Measurements from ENCODE around the gene CAMTA1.

The CAMTA1 gene

GRCh38 chr1:6985549-6986276 is 200.5 kb downstream of the CAMTA1 start:
- no peak overlapping the region for H2AFZ ChIP-seq (ENCODE audit: low read depth, low read length, severe bottlenecking)
- H3K9me3 ChIP-seq (ENCODE audit: insufficient read depth, low read length): no peaks in the 10 kb centered on the region
- TF ChIP-seq EZH2phosphoT487 (conservative IDR thresholded peaks at IDR 0.05; ENCODE audit: low read length): no peak
- H3K27me3 ChIP-seq (ENCODE audit: low read length): no peaks in the 10 kb centered on the region; the same call in 1 of the 2 replicates
- no peak overlapping the region for H3K9ac ChIP-seq (ENCODE audit: low read length)
- no peaks in the 10 kb centered on the region for H3K36me3 ChIP-seq (ENCODE audit: low read length)
- H3K9me2 ChIP-seq (replicated peaks; ENCODE audit: insufficient read depth, low read length): no peaks in the 10 kb centered on the region
- H4K20me1 ChIP-seq (ENCODE audit: low read depth, low read length): no peaks in the 10 kb centered on the region
- no peak overlapping the region for H3K4me2 ChIP-seq (ENCODE audit: low read depth, low read length, poor library complexity, severe bottlenecking)
- no peaks in the 10 kb centered on the region for H3F3A ChIP-seq (ENCODE audit: insufficient read depth)
- no peak overlapping the region for H3K4me3 ChIP-seq (ENCODE audit: insufficient read depth, low read length, poor library complexity, severe bottlenecking)
- no peak overlapping the region for H3K27ac ChIP-seq (ENCODE audit: low read depth, low read length)
- H3K79me2 ChIP-seq (ENCODE audit: insufficient read depth, low read length): no peaks in the 10 kb centered on the region

GRCh38 chr1:6986281-6986680 is 201.0 kb downstream of the CAMTA1 start:
- no peaks in the 10 kb centered on the region for H3K9me3 ChIP-seq (ENCODE audit: insufficient read depth, low read length)
- H3K4me2 ChIP-seq (ENCODE audit: low read depth, low read length, poor library complexity, severe bottlenecking): no peak overlapping the region
- no peaks in the 10 kb centered on the region for H3K79me2 ChIP-seq (ENCODE audit: insufficient read depth, low read length)
- TF ChIP-seq CTCF (IDR thresholded peaks at IDR 0.05; ENCODE audit: insufficient read depth, low read length, poor library complexity, severe bottlenecking) (no peak), EZH2phosphoT487 (conservative IDR thresholded peaks at IDR 0.05; ENCODE audit: low read length) (no peak)
- H2AFZ ChIP-seq (ENCODE audit: low read depth, low read length, severe bottlenecking): no peak overlapping the region
- H3K9ac ChIP-seq (ENCODE audit: low read length): no peak overlapping the region
- H3K36me3 ChIP-seq (ENCODE audit: low read length): no peaks in the 10 kb centered on the region
- H4K20me1 ChIP-seq (ENCODE audit: low read depth, low read length): no peaks in the 10 kb centered on the region
- no peak overlapping the region for H3K4me3 ChIP-seq (ENCODE audit: insufficient read depth, low read length, poor library complexity, severe bottlenecking)
- no peaks in the 10 kb centered on the region; the same call in 1 of the 2 replicates for H3K27me3 ChIP-seq (ENCODE audit: low read length)
- H3F3A ChIP-seq (ENCODE audit: insufficient read depth): no peaks in the 10 kb centered on the region
- no peaks in the 10 kb centered on the region for H3K9me2 ChIP-seq (replicated peaks; ENCODE audit: insufficient read depth, low read length)
- no peak overlapping the region for H3K27ac ChIP-seq (ENCODE audit: low read depth, low read length)

GRCh38 chr1:6987940-6988339 is 202.7 kb downstream of the CAMTA1 start:
- no peak overlapping the region for H3K4me2 ChIP-seq (ENCODE audit: low read depth, low read length, poor library complexity, severe bottlenecking)
- no peaks in the 10 kb centered on the region for H3K36me3 ChIP-seq (ENCODE audit: low read length)
- H3F3A ChIP-seq (ENCODE audit: insufficient read depth): no peaks in the 10 kb centered on the region
- H3K9me3 ChIP-seq (ENCODE audit: insufficient read depth, low read length): no peaks in the 10 kb centered on the region
- no peak overlapping the region for H3K9ac ChIP-seq (ENCODE audit: low read length)
- H3K4me3 ChIP-seq (ENCODE audit: insufficient read depth, low read length, poor library complexity, severe bottlenecking): no peak overlapping the region
- H3K9me2 ChIP-seq (replicated peaks; ENCODE audit: insufficient read depth, low read length): no peaks in the 10 kb centered on the region
- no peaks in the 10 kb centered on the region for H4K20me1 ChIP-seq (ENCODE audit: low read depth, low read length)
- H3K27me3 ChIP-seq (ENCODE audit: low read length): no peaks in the 10 kb centered on the region; the same call in 1 of the 2 replicates
- H3K79me2 ChIP-seq (ENCODE audit: insufficient read depth, low read length): no peaks in the 10 kb centered on the region
- H3K27ac ChIP-seq (ENCODE audit: low read depth, low read length): no peak overlapping the region
- H2AFZ ChIP-seq (ENCODE audit: low read depth, low read length, severe bottlenecking): no peak overlapping the region
- TF ChIP-seq EZH2phosphoT487 (conservative IDR thresholded peaks at IDR 0.05; ENCODE audit: low read length) (no peak), CTCF (IDR thresholded peaks at IDR 0.05; ENCODE audit: insufficient read depth, low read length, poor library complexity, severe bottlenecking) (no peak)

- no peak for TF ChIP-seq CTCF (IDR thresholded peaks at IDR 0.05; ENCODE audit: insufficient read depth, low read length, poor library complexity, severe bottlenecking)
- no peak for TF ChIP-seq EZH2phosphoT487 (conservative IDR thresholded peaks at IDR 0.05; ENCODE audit: low read length)
- H3K4me3 ChIP-seq (ENCODE audit: insufficient read depth, low read length, poor library complexity, severe bottlenecking): no peak overlapping the region
- no peak overlapping the region for H3K9ac ChIP-seq (ENCODE audit: low read length)
- H3K27me3 ChIP-seq (ENCODE audit: low read length): no peaks in the 10 kb centered on the region; the same call in 1 of the 2 replicates
- no peaks in the 10 kb centered on the region for H3K9me3 ChIP-seq (ENCODE audit: insufficient read depth, low read length)
- no peak overlapping the region for H3K4me2 ChIP-seq (ENCODE audit: low read depth, low read length, poor library complexity, severe bottlenecking)
- no peaks in the 10 kb centered on the region for H4K20me1 ChIP-seq (ENCODE audit: low read depth, low read length)
- H3F3A ChIP-seq (ENCODE audit: insufficient read depth): no peaks in the 10 kb centered on the region
- no peaks in the 10 kb centered on the region for H3K36me3 ChIP-seq (ENCODE audit: low read length)
- H2AFZ ChIP-seq (ENCODE audit: low read depth, low read length, severe bottlenecking): no peak overlapping the region
- H3K27ac ChIP-seq (ENCODE audit: low read depth, low read length): no peak overlapping the region
- H3K79me2 ChIP-seq (ENCODE audit: insufficient read depth, low read length): no peaks in the 10 kb centered on the region
- no peaks in the 10 kb centered on the region for H3K9me2 ChIP-seq (replicated peaks; ENCODE audit: insufficient read depth, low read length)
These were observed 203.5 kb downstream of the CAMTA1 start for GRCh38 chr1:6988796-6989195.

Measured in SU-DHL-6 (cell line).